Body of pancreas (tissue), 4 donors: ENCODE data around the gene AP1M2.

Source experiments
- POLR2A ChIP-seq, 3 donors: fragments of 450-650 bp; IDR thresholded peaks; one replicate each; pipeline ENCODE4 v1.6.1; 2016; ENCODE audit warnings: antibody characterized with exemption in 3 of 3, mild to moderate bottlenecking in 2 of 3
- TF ChIP-seq, protein P1 (sequence below), 7 experiments: fragments of 450-650 bp in 4 of 7; fragments of 200-600 bp in 3 of 7; sonication (generic) in 3 of 7; IDR thresholded peaks; one replicate each; pipeline ENCODE4 v1.5.1; 2016 to 2019; ENCODE audit warnings: antibody characterized with exemption in 7 of 7

GRCh38 chr19:10532457-10532856 lies 54.7 kb downstream of the AP1M2 start:
- TF ChIP-seq, protein P1, sequence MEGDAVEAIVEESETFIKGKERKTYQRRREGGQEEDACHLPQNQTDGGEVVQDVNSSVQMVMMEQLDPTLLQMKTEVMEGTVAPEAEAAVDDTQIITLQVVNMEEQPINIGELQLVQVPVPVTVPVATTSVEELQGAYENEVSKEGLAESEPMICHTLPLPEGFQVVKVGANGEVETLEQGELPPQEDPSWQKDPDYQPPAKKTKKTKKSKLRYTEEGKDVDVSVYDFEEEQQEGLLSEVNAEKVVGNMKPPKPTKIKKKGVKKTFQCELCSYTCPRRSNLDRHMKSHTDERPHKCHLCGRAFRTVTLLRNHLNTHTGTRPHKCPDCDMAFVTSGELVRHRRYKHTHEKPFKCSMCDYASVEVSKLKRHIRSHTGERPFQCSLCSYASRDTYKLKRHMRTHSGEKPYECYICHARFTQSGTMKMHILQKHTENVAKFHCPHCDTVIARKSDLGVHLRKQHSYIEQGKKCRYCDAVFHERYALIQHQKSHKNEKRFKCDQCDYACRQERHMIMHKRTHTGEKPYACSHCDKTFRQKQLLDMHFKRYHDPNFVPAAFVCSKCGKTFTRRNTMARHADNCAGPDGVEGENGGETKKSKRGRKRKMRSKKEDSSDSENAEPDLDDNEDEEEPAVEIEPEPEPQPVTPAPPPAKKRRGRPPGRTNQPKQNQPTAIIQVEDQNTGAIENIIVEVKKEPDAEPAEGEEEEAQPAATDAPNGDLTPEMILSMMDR (IDR thresholded peaks at IDR 0.05), result no peak
- TF ChIP-seq POLR2A (IDR thresholded peaks at IDR 0.05), result no peak
